ENCODE measurements around the gene PLCB2.

DNA sequence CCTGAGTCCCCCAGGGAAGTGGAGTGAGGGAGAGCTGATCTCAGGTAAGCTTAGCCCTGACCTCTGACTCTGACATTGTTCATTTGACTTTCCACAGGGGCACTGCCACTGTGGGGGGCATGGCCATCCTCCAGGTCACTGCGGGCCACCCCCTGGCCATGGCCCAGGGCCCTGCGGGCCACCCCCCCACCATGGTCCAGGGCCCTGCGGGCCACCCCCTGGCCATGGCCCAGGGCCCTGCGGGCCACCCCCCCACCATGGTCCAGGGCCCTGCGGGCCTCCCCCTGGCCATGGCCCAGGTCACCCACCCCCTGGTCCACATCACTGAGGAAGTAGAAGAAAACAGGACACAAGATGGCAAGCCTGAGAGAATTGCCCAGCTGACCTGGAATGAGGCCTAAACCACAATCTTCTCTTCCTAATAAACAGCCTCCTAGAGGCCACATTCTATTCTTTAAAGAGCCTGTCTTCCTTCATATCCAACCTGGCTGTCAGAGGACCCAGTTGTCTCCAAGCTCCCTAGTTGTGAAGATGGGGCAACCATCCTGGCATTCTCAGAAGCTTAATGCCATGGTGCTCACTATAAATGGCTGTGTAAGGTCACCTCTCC lies 48.3 kb upstream of the PLCB2 start:
- TF ChIP-seq EZH2 (IDR thresholded peaks at IDR 0.05) (no peak), EZH2phosphoT487 (IDR thresholded peaks at IDR 0.05) (no peak)
- TF ChIP-seq, protein P1, sequence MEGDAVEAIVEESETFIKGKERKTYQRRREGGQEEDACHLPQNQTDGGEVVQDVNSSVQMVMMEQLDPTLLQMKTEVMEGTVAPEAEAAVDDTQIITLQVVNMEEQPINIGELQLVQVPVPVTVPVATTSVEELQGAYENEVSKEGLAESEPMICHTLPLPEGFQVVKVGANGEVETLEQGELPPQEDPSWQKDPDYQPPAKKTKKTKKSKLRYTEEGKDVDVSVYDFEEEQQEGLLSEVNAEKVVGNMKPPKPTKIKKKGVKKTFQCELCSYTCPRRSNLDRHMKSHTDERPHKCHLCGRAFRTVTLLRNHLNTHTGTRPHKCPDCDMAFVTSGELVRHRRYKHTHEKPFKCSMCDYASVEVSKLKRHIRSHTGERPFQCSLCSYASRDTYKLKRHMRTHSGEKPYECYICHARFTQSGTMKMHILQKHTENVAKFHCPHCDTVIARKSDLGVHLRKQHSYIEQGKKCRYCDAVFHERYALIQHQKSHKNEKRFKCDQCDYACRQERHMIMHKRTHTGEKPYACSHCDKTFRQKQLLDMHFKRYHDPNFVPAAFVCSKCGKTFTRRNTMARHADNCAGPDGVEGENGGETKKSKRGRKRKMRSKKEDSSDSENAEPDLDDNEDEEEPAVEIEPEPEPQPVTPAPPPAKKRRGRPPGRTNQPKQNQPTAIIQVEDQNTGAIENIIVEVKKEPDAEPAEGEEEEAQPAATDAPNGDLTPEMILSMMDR (IDR thresholded peaks at IDR 0.05) = no peak

Data from neural progenitor cell (in vitro differentiated cells).